Ramos (cell line): ENCODE measurements around the gene ARPC5.

Source experiments
- in situ Hi-C: fragments of 300-500 bp; cut with MboI; formaldehyde crosslinking; loops from one replicate; pipeline ENCODE4 v1.14.3; 2022; ENCODE audit warnings: low sequenced_read_pairs; ENCODE audit not compliant: unreplicated experiment

Gene ARPC5

GRCh38 chr1:183651612-183652011, 16.0 kb upstream of the ARPC5 start:
- in situ Hi-C loops, result loop anchor here (10.0 kb wide), 1 partner anchor 263 kb away; no protein-coding TSS in a partner anchor

GRCh38 chr1:183648042-183648441, 12.5 kb upstream of the ARPC5 start:
- in situ Hi-C loops, result no loop called here

GRCh38 chr1:183646776-183647175, 11.2 kb upstream of the ARPC5 start:
- in situ Hi-C loops, result no loop called here

GRCh38 chr1:183645531-183645930, 9.9 kb upstream of the ARPC5 start:
- in situ Hi-C loops, result no loop called here

GRCh38 chr1:183642166-183642565, 6.6 kb upstream of the ARPC5 start:
- in situ Hi-C loops, result no loop called here

GRCh38 chr1:183640193-183640592, 4.6 kb upstream of the ARPC5 start:
- in situ Hi-C loops, result no loop called here

- in situ Hi-C loops, result no loop called here
Measured at GRCh38 chr1:183638649-183639387, 3.2 kb upstream of the ARPC5 start.

- in situ Hi-C loops, result no loop called here
Measured at GRCh38 chr1:183636783-183637182, 1.2 kb upstream of the ARPC5 start.

GRCh38 chr1:183636334-183636682, 725 bp upstream of the ARPC5 start:
- in situ Hi-C loops, result no loop called here

GRCh38 chr1:183635099-183635605, 431 bp downstream of the ARPC5 start:
- in situ Hi-C loops, result no loop called here

GRCh38 chr1:183634429-183635065, 1.0 kb downstream of the ARPC5 start:
- in situ Hi-C loops, result no loop called here

- in situ Hi-C loops, result no loop called here
Measured at GRCh38 chr1:183633676-183634343, 1.8 kb downstream of the ARPC5 start.

- in situ Hi-C loops, result no loop called here
Measured at GRCh38 chr1:183632964-183633363, 2.6 kb downstream of the ARPC5 start.

GRCh38 chr1:183632114-183632513, 3.5 kb downstream of the ARPC5 start:
- in situ Hi-C loops, result no loop called here

GRCh38 chr1:183630748-183631147, 4.8 kb downstream of the ARPC5 start:
- in situ Hi-C loops, result no loop called here

GRCh38 chr1:183628537-183628936, 7.0 kb downstream of the ARPC5 start:
- in situ Hi-C loops, result loop anchor here (10.0 kb wide), 1 partner anchor 154 kb away; the partner anchor contains the start of gene SMG7

GRCh38 chr1:183626236-183626635, 9.3 kb downstream of the ARPC5 start:
- in situ Hi-C loops, result loop anchor here (10.0 kb wide), 1 partner anchor 151 kb away; the partner anchor contains the start of gene SMG7

GRCh38 chr1:183622884-183623785, 12.4 kb downstream of the ARPC5 start:
- in situ Hi-C loops, result loop anchor here (5.0 to 10.0 kb wide), 2 partner anchors 148 to 341 kb away; partner anchors contain the start of gene SMG7

GRCh38 chr1:183622013-183622412, 13.6 kb downstream of the ARPC5 start:
- in situ Hi-C loops, result loop anchor here (5.0 to 10.0 kb wide), 2 partner anchors 147 to 340 kb away; partner anchors contain the start of gene SMG7

- in situ Hi-C loops, result loop anchor here (5.0 to 10.0 kb wide), 2 partner anchors 146 to 338 kb away; partner anchors contain the start of gene SMG7
Measured at GRCh38 chr1:183620311-183620710, 15.3 kb downstream of the ARPC5 start.
